Mesenchymal stem cell (in vitro differentiated cells and primary cell): ENCODE results near the gene FAAH.
A peak's percentile ranks its signal among the peaks of the same experiment; 100 is the strongest.

Source experiments
- DNase-seq: peaks from one replicate; pipeline ENCODE4 v3.0.0-alpha.2; 2013
- H2AFZ ChIP-seq: one replicate; pipeline ENCODE4 v1.6.1; 2013; ENCODE audit warnings: low read depth, mild to moderate bottlenecking, control low read depth, inconsistent platforms, low read length, moderate library complexity
- H2AK5ac ChIP-seq: 2 replicates; pipeline ENCODE4 v1.6.1; 2013; ENCODE audit warnings: low read length, moderate library complexity, mild to moderate bottlenecking, inconsistent platforms; ENCODE audit not compliant: severe bottlenecking
- H2BK120ac ChIP-seq: one replicate; pipeline ENCODE4 v1.6.1; 2013; ENCODE audit warnings: low read depth, mild to moderate bottlenecking, inconsistent platforms, low read length, moderate library complexity
- H2BK12ac ChIP-seq, 2 experiments: one replicate each; pipeline ENCODE4 v1.6.1; 2013; ENCODE audit warnings: inconsistent platforms in 2 of 2, low read length in 2 of 2, mild to moderate bottlenecking in 2 of 2, moderate library complexity in 2 of 2, control low read depth in 1 of 2
- H2BK15ac ChIP-seq: one replicate; pipeline ENCODE4 v1.6.1; 2013; ENCODE audit warnings: mild to moderate bottlenecking, low read depth, inconsistent platforms; ENCODE audit not compliant: poor library complexity, severe bottlenecking
- H2BK5ac ChIP-seq: 2 replicates; pipeline ENCODE4 v1.6.1; 2013; ENCODE audit warnings: low read depth, mild to moderate bottlenecking, low read length, control low read depth, inconsistent platforms; ENCODE audit not compliant: poor library complexity, severe bottlenecking
- H3K14ac ChIP-seq, 2 experiments: one replicate each; pipeline ENCODE4 v1.6.1; 2013; ENCODE audit warnings: inconsistent platforms in 2 of 2, low read length in 2 of 2, control low read depth in 1 of 2, mild to moderate bottlenecking in 1 of 2, moderate library complexity in 1 of 2
- H3K18ac ChIP-seq, 2 experiments: one replicate each; pipeline ENCODE4 v1.6.1; 2013; ENCODE audit warnings: inconsistent platforms in 2 of 2, low read length in 2 of 2, control low read depth in 1 of 2, low read depth in 1 of 2, mild to moderate bottlenecking in 1 of 2
- H3K23ac ChIP-seq, 2 experiments: one replicate each; pipeline ENCODE4 v1.6.1; 2013; ENCODE audit warnings: inconsistent platforms in 2 of 2, low read length in 2 of 2, mild to moderate bottlenecking in 2 of 2, moderate library complexity in 2 of 2, control low read depth in 1 of 2
- H3K27ac ChIP-seq: 2 replicates; pipeline ENCODE4 v1.5.1; 2013; ENCODE audit warnings: mild to moderate bottlenecking, moderate library complexity, low read length, control low read depth, inconsistent platforms; ENCODE audit not compliant: poor library complexity, severe bottlenecking
- H3K27me3 ChIP-seq, 2 experiments: 2 replicates each; pipeline versions ENCODE4 v1.6.1 to v1.7.0; 2013; ENCODE audit warnings: low read length in 2 of 2, mild to moderate bottlenecking in 2 of 2, moderate library complexity in 2 of 2, control low read depth in 1 of 2, inconsistent platforms in 1 of 2; ENCODE audit not compliant: control insufficient read depth in 1 of 2, insufficient read depth in 1 of 2
- H3K36me3 ChIP-seq, 2 experiments: 2 replicates each; pipeline versions ENCODE4 v1.6.1 to v1.7.0; 2013; ENCODE audit warnings: low read length in 2 of 2, control low read depth in 1 of 2, inconsistent platforms in 1 of 2, low read depth in 1 of 2, mild to moderate bottlenecking in 1 of 2; ENCODE audit not compliant: insufficient read depth in 2 of 2, control insufficient read depth in 1 of 2
- H3K4ac ChIP-seq, 2 experiments: one replicate each; pipeline ENCODE4 v1.6.1; 2013; ENCODE audit warnings: inconsistent platforms in 2 of 2, low read length in 2 of 2, mild to moderate bottlenecking in 2 of 2, moderate library complexity in 2 of 2, control low read depth in 1 of 2, low read depth in 1 of 2
- H3K4me1 ChIP-seq: 2 replicates; pipeline ENCODE4 v1.6.1; 2013; ENCODE audit warnings: low read depth, low read length, control low read depth; ENCODE audit not compliant: control insufficient read depth, insufficient read depth
- H3K4me2 ChIP-seq: 2 replicates; pipeline ENCODE4 v1.6.1; 2013; ENCODE audit warnings: low read length, mild to moderate bottlenecking, inconsistent platforms; ENCODE audit not compliant: poor library complexity, severe bottlenecking
- H3K4me3 ChIP-seq, 2 experiments: 2 replicates each; pipeline versions ENCODE4 v1.5.1 to v1.7.0; 2013; ENCODE audit warnings: low read length in 2 of 2, mild to moderate bottlenecking in 2 of 2, control low read depth in 1 of 2, low read depth in 1 of 2; ENCODE audit not compliant: insufficient read depth in 1 of 2
- H3K79me1 ChIP-seq: replicated peaks from 2 replicates; pipeline ENCODE4 v1.6.1; 2013; ENCODE audit warnings: mild to moderate bottlenecking, control low read depth, low read length, inconsistent platforms; ENCODE audit not compliant: poor library complexity, severe bottlenecking
- H3K9ac ChIP-seq: 2 replicates; pipeline ENCODE4 v1.7.0; 2013; ENCODE audit warnings: mild to moderate bottlenecking, low read length, moderate library complexity
- H3K9me3 ChIP-seq: 2 replicates; pipeline ENCODE4 v1.7.0; 2013; ENCODE audit warnings: mild to moderate bottlenecking, low read length; ENCODE audit not compliant: control insufficient read depth
- H4K8ac ChIP-seq: one replicate; pipeline ENCODE4 v1.6.1; 2013; ENCODE audit warnings: inconsistent platforms, mild to moderate bottlenecking, low read length, moderate library complexity
- H4K91ac ChIP-seq: one replicate; pipeline ENCODE4 v1.6.1; 2013; ENCODE audit warnings: mild to moderate bottlenecking, low read length, inconsistent platforms
- WGBS: methylation state at CpG from one replicate; pipeline ENCODE4 v1.1.7; 2013; ENCODE audit warnings: mixed read lengths; 5-methylcytosine and 5-hydroxymethylcytosine counted together

FAAH gene

DNA sequence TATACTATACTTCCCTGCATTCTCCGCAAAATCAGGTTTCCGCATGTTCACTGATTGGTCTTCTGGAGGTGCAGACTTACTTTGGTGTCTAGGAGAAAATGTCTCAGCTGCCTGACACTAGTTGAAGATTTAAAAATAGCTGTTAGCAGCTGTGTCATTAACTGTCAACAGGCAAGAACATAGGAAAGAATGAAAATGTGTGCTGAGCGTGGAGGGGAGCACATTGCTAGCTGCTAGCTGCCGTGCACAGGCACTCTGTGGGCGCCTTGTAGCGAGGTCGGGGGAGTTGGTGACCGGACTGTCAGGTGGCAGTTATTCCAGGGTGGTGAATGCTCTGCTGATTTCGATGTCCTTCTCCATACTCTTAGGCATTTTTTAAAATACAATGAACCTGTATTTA lies 5.2 kb downstream of the FAAH start:
- no peaks in the 10 kb centered on the region for H3K79me1 ChIP-seq
- no peak overlapping the region for H2BK120ac ChIP-seq
- H3K4me2 ChIP-seq = no peak overlapping the region

DNA sequence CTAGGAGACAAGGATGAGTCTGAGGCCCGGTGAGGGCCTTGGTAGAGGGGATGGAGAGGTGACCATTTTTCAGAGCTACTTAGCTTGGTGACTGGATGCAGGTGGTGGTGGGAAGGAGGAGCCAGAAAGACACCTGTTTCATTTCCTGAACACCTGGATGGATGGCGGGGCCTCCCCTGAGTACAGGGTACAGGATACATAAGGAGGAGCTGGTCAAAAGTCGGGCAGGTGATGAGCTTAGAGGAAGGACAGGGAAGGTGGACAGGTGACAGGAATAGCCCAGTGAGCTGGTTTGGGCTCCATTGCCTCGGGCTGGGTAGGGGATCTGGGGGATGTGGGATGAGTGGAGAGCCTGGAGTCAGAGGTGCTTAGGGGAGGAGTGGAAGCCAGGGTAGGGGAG lies 6.3 kb downstream of the FAAH start:
- Histone ChIP-seq H3K4me3 (no peak overlapping the region), H3K27me3 (peaks cover 29 to 44% of the 10 kb centered on the region in 2 experiments), H2BK15ac (no peak overlapping the region), H3K14ac (no peak overlapping the region), H3K18ac (no peak overlapping the region), H4K91ac (no peak overlapping the region), H3K4me2 (no peak overlapping the region), H2BK5ac (no peak overlapping the region), H2BK120ac (no peak overlapping the region), H2BK12ac (no peak overlapping the region), H2AFZ (no peak overlapping the region), H3K4me1 (peaks cover 5% of the 10 kb centered on the region), H3K23ac (no peak overlapping the region), H2AK5ac (no peak overlapping the region), H3K4ac (no peak overlapping the region), H3K27ac (no peak overlapping the region), H3K9me3 (no peaks in the 10 kb centered on the region), H3K79me1 (no peaks in the 10 kb centered on the region), H4K8ac (no peak overlapping the region), H3K36me3 (no peaks in the 10 kb centered on the region), H3K9ac (no peak overlapping the region)
- WGBS = 69% methylated on average over 4 of the region's 4 CpGs
- DNase-seq = no peak

More for the DNA sequence above, 5.2 kb downstream of the FAAH start:
- no peak overlapping the region for H2BK15ac ChIP-seq
- peaks cover 40 to 48% of the 10 kb centered on the region in 2 experiments for H3K27me3 ChIP-seq
- no peaks in the 10 kb centered on the region for H3K36me3 ChIP-seq
- H3K27ac ChIP-seq = no peak overlapping the region
- H3K4me1 ChIP-seq = peaks cover 9% of the 10 kb centered on the region
- 92% methylated on average over 8 of the region's 9 CpGs for WGBS
- no peak overlapping the region for H4K8ac ChIP-seq
- no peak overlapping the region for H2AK5ac ChIP-seq
- no peak overlapping the region for H4K91ac ChIP-seq
- DNase-seq = no peak
- H3K23ac ChIP-seq = no peak overlapping the region
- H3K18ac ChIP-seq = no peak overlapping the region
- H3K9me3 ChIP-seq = peaks cover 4% of the 10 kb centered on the region
- H3K4me3 ChIP-seq = no peak overlapping the region
- H2AFZ ChIP-seq = no peak overlapping the region
- no peak overlapping the region for H3K9ac ChIP-seq
- H3K4ac ChIP-seq = no peak overlapping the region
- H2BK12ac ChIP-seq = no peak overlapping the region
- no peak overlapping the region for H3K14ac ChIP-seq
- H2BK5ac ChIP-seq = no peak overlapping the region

DNA sequence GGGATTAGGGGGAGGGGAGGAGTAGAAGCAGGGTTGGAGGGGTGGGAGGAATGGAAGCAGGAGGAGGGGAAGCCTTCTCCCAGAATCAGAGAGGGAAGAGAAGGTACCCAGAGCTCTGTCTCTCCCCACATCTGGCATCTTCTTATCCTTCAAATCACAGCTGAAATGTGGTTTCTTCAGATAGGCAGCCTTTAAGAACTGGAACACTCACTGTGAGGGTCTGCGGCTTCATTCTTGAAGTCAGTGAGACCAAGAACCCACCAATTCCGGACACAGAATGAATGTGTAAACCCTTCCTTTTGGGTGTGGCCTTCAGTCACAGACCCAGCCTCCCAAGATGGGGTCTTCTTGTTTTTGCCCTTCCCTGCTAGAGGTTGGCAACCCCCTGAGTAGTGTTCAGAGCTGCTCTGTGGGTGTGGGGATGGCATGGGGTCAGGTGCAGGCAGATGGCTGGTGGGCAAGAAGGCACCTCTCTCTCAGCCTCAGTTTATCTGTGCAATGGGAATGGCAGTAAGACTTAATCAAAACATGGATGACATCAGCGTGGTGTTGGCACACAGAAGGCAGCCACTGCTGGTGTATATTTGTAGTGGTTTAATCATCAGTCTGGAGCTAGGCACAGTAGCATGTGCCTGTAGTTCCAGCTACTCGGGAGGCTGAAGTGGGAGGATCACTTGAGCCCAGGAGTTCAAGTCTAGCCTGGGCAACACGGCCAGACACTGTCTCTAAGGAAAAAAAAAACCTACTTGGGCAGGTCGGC lies 7.2 kb downstream of the FAAH start:
- H3K23ac ChIP-seq = no peak overlapping the region
- no peaks in the 10 kb centered on the region for H3K36me3 ChIP-seq
- WGBS = 84% methylated on average over 6 of the region's 6 CpGs

DNA sequence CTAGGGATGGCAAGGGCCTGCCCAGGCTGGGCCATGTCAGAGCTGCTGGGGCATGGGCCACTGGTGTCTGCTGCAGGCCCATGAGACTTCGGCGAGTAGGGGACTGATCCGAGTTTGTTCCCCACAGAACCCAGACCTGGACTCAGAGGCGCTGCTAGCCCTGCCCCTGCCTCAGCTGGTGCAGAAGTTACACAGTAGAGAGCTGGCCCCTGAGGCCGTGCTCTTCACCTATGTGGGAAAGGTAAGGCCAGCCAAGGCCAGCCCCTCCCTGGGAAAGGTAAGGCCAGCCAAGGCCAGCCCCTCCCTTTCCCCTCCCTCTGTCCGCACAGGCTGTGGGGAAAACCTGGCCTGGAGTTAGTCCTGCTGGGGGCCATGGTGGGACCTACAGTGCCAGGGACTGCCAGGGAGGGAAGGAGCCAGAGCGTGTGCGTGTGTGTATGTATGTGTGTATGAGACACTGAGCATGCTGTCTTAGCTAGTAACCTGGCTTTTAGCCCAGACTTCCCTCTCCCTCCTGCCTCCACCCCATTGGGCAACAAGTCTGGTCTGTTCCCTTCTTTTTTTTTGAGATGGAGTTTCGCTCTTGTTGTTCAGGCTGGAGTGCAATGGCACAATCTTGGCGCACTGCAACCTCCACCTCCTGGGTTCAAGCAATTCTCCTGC lies 8.0 kb downstream of the FAAH start:
- Histone ChIP-seq H3K4me1 (peaks cover 13% of the 10 kb centered on the region), H4K91ac (no peak overlapping the region), H3K27me3 (peaks cover 22 to 33% of the 10 kb centered on the region in 2 experiments), H2BK5ac (no peak overlapping the region), H2BK120ac (no peak overlapping the region), H3K18ac (no peak overlapping the region), H2AFZ (no peak overlapping the region), H3K4ac (no peak overlapping the region), H3K14ac (no peak overlapping the region), H4K8ac (no peak overlapping the region), H2BK12ac (no peak overlapping the region), H2AK5ac (no peak overlapping the region), H3K36me3 (no peaks in the 10 kb centered on the region), H3K79me1 (no peaks in the 10 kb centered on the region), H3K9ac (no peak overlapping the region), H2BK15ac (peak overlapping the region; percentile 52), H3K9me3 (no peaks in the 10 kb centered on the region), H3K4me3 (no peak overlapping the region), H3K4me2 (no peak overlapping the region), H3K27ac (no peak overlapping the region), H3K23ac (no peak overlapping the region)
- peak; percentile 69 for DNase-seq
- WGBS = 61% methylated on average over 6 of the region's 10 CpGs

More for the DNA sequence above, 7.2 kb downstream of the FAAH start:
- no peak overlapping the region for H4K91ac ChIP-seq
- no peak overlapping the region for H4K8ac ChIP-seq
- no peak overlapping the region for H2BK15ac ChIP-seq
- H2BK120ac ChIP-seq = no peak overlapping the region
- H3K9ac ChIP-seq = no peak overlapping the region
- no peak overlapping the region for H3K27ac ChIP-seq
- H3K4me3 ChIP-seq = no peak overlapping the region
- H3K18ac ChIP-seq = no peak overlapping the region
- H2BK5ac ChIP-seq = no peak overlapping the region
- no peaks in the 10 kb centered on the region for H3K9me3 ChIP-seq
- no peak overlapping the region for H3K4me2 ChIP-seq
- DNase-seq = no peak
- peaks cover 9% of the 10 kb centered on the region for H3K4me1 ChIP-seq
- H3K27me3 ChIP-seq = peaks cover 25 to 35% of the 10 kb centered on the region in 2 experiments
- H2BK12ac ChIP-seq = no peak overlapping the region
- H3K14ac ChIP-seq = no peak overlapping the region
- H2AK5ac ChIP-seq = no peak overlapping the region
- H3K4ac ChIP-seq = no peak overlapping the region
- no peaks in the 10 kb centered on the region for H3K79me1 ChIP-seq
- H2AFZ ChIP-seq = no peak overlapping the region
